Activated CD4-positive, alpha-beta T cell treated with anti-CD3 and anti-CD28 coated beads, Interleukin-2, amount 10 ng/mL, durations not matched to agents 7 days and 5 days (primary cell): ENCODE measurements around the gene TMIGD1. TPM values are rescaled to one million over a fixed set of nuclear protein-coding genes. Genes with fewer than 3 reads are reported as not detected.

Experiments
- CTCF ChIA-PET: fragments of 350-600 bp; sonication (Branson Sonifier 250); formaldehyde crosslinking; loops from one replicate; lab custom pipeline; 2021; ENCODE audit warnings: antibody characterized with exemption; lab: Charles Lee
- POLR2A ChIA-PET: fragments of 350-600 bp; sonication (Branson Sonifier 250); formaldehyde crosslinking; loops from one replicate; lab custom pipeline; 2021; ENCODE audit warnings: antibody characterized with exemption; lab: Charles Lee
- DNase-seq: peaks from one replicate; pipeline ENCODE4 v3.0.0-alpha.2; 2020
- H3K27ac Mint-ChIP-seq: one replicate; pipeline ENCODE4 v1.8.0; 2021; ENCODE audit warnings: mild to moderate bottlenecking, moderate library complexity, mixed read lengths
- H3K27me3 Mint-ChIP-seq: one replicate; pipeline ENCODE4 v1.8.0; 2021; ENCODE audit warnings: mixed read lengths
- H3K36me3 Mint-ChIP-seq: one replicate; pipeline ENCODE4 v1.8.0; 2021; ENCODE audit warnings: low read depth, mixed read lengths
- H3K4me1 Mint-ChIP-seq: one replicate; pipeline ENCODE4 v1.8.0; 2021; ENCODE audit warnings: mixed read lengths
- H3K4me3 Mint-ChIP-seq: one replicate; pipeline ENCODE4 v1.8.0; 2021; ENCODE audit warnings: mild to moderate bottlenecking, moderate library complexity, mixed read lengths
- H3K9me3 Mint-ChIP-seq: one replicate; pipeline ENCODE4 v1.8.0; 2021; ENCODE audit warnings: mixed read lengths
- total RNA-seq, 2 experiments: library from RNA; stranded (reverse); gene quantifications; one replicate each; pipeline ENCODE4 v1.2.3, GENCODE V29; 2021

TMIGD1 gene
- total RNA-seq, 2 experiments from 2014 or later = not detected

GRCh38 chr17:30296499-30297080 lies 37.3 kb downstream of the TMIGD1 start:
- no peaks in the 10 kb centered on the region for H3K36me3 Mint-ChIP-seq
- H3K9me3 Mint-ChIP-seq = peaks cover 5% of the 10 kb centered on the region
- peaks cover 8% of the 10 kb centered on the region for H3K4me1 Mint-ChIP-seq
- CTCF ChIA-PET = interaction anchor here (0.6 kb wide), 1 partner anchor 382 kb away, joined by 7 read pairs; no protein-coding TSS in a partner anchor
- DNase-seq = no peak
- POLR2A ChIA-PET = no interaction called here
- no peak overlapping the region for H3K27ac Mint-ChIP-seq
- no peaks in the 10 kb centered on the region for H3K27me3 Mint-ChIP-seq
- H3K4me3 Mint-ChIP-seq = no peak overlapping the region

- no peak for DNase-seq
- no peaks in the 10 kb centered on the region for H3K27me3 Mint-ChIP-seq
- CTCF ChIA-PET = interaction anchor here (1.3 to 1.9 kb wide), 4 partner anchors 15 to 308 kb away, joined by 3 to 6 read pairs (median 6); partner anchors contain the start of gene TMIGD1
- POLR2A ChIA-PET = no interaction called here
- H3K9me3 Mint-ChIP-seq = no peaks in the 10 kb centered on the region
- peak overlapping the region; percentile 74 for H3K27ac Mint-ChIP-seq
- H3K4me1 Mint-ChIP-seq = peaks cover 23% of the 10 kb centered on the region
- H3K4me3 Mint-ChIP-seq = no peak overlapping the region
- H3K36me3 Mint-ChIP-seq = peaks cover 16% of the 10 kb centered on the region
Observed at GRCh38 chr17:30292286-30292858, 41.5 kb downstream of the TMIGD1 start.

GRCh38 chr17:30291543-30292285 lies 42.1 kb downstream of the TMIGD1 start, which contains the start of gene BLMH:
Gene BLMH, minus strand, starts transcription at chr17:30291944. Its CDS starts 125 bp downstream, at chr17:30291819.
- peak; percentile 80 for DNase-seq
- peak within 1 kb of the TSS; percentile 93 for H3K27ac Mint-ChIP-seq
- CTCF ChIA-PET = interaction anchor here (0.9 to 1.9 kb wide), 5 partner anchors 16 to 309 kb away, joined by 3 to 6 read pairs (median 6); partner anchors contain the start of gene TMIGD1
- H3K4me1 Mint-ChIP-seq = peaks cover 23% of the 10 kb centered on the region
- H3K9me3 Mint-ChIP-seq = no peaks in the 10 kb centered on the region
- no peaks in the 10 kb centered on the region for H3K27me3 Mint-ChIP-seq
- peaks cover 20% of the 10 kb centered on the region for H3K36me3 Mint-ChIP-seq
- POLR2A ChIA-PET = interaction anchor here (0.6 kb wide), 1 partner anchor 119 kb away, joined by 4 read pairs; no protein-coding TSS in a partner anchor
- peak within 1 kb of the TSS; percentile 92 for H3K4me3 Mint-ChIP-seq

- H3K4me1 Mint-ChIP-seq = peaks cover 23% of the 10 kb centered on the region
Observed at GRCh38 chr17:30290696-30291542, 42.9 kb downstream of the TMIGD1 start.

GRCh38 chr17:30290077-30290476 lies 43.8 kb downstream of the TMIGD1 start:
- Mint-ChIP-seq H3K27ac (no peak overlapping the region), H3K36me3 (peaks cover 33% of the 10 kb centered on the region), H3K4me1 (peaks cover 23% of the 10 kb centered on the region), H3K4me3 (peak overlapping the region; percentile 92), H3K9me3 (no peaks in the 10 kb centered on the region), H3K27me3 (no peaks in the 10 kb centered on the region)
- CTCF ChIA-PET = no interaction called here
- DNase-seq = no peak
- POLR2A ChIA-PET = no interaction called here

More at GRCh38 chr17:30290696-30291542, 42.9 kb downstream of the TMIGD1 start:
- no peaks in the 10 kb centered on the region for H3K27me3 Mint-ChIP-seq
- H3K4me3 Mint-ChIP-seq = peak overlapping the region; percentile 92
- H3K27ac Mint-ChIP-seq = peak overlapping the region; percentile 93
- POLR2A ChIA-PET = interaction anchor here (0.6 kb wide), 1 partner anchor 118 kb away, joined by 4 read pairs; no protein-coding TSS in a partner anchor
- DNase-seq = peak; percentile 28
- CTCF ChIA-PET = interaction anchor here (0.9 to 1.9 kb wide), 4 partner anchors 16 to 310 kb away, joined by 3 to 6 read pairs (median 4); no protein-coding TSS in a partner anchor
- peaks cover 26% of the 10 kb centered on the region for H3K36me3 Mint-ChIP-seq
- no peaks in the 10 kb centered on the region for H3K9me3 Mint-ChIP-seq

GRCh38 chr17:30279156-30279555 lies 54.7 kb downstream of the TMIGD1 start:
- H3K4me3 Mint-ChIP-seq = no peak overlapping the region
- ChIA-PET CTCF (interaction anchor here (0.6 to 0.9 kb wide), 3 partner anchors 8 to 117 kb away, joined by 3 to 4 read pairs (median 3); no protein-coding TSS in a partner anchor), POLR2A (no interaction called here)
- no peak overlapping the region for H3K27ac Mint-ChIP-seq
- peaks cover 36% of the 10 kb centered on the region for H3K36me3 Mint-ChIP-seq
- H3K27me3 Mint-ChIP-seq = no peaks in the 10 kb centered on the region
- no peak for DNase-seq
- no peaks in the 10 kb centered on the region for H3K9me3 Mint-ChIP-seq
- H3K4me1 Mint-ChIP-seq = peaks cover 5% of the 10 kb centered on the region

- H3K9me3 Mint-ChIP-seq = no peaks in the 10 kb centered on the region
- H3K36me3 Mint-ChIP-seq = peaks cover 38% of the 10 kb centered on the region
- H3K27me3 Mint-ChIP-seq = no peaks in the 10 kb centered on the region
- no peak overlapping the region for H3K27ac Mint-ChIP-seq
- CTCF ChIA-PET = no interaction called here
- H3K4me3 Mint-ChIP-seq = no peak overlapping the region
- POLR2A ChIA-PET = no interaction called here
- peaks cover 5% of the 10 kb centered on the region for H3K4me1 Mint-ChIP-seq
- DNase-seq = no peak
Observed at GRCh38 chr17:30278032-30278431, 55.8 kb downstream of the TMIGD1 start.

GRCh38 chr17:30275911-30276310 lies 57.9 kb downstream of the TMIGD1 start:
- no peaks in the 10 kb centered on the region for H3K27me3 Mint-ChIP-seq
- no peak overlapping the region for H3K27ac Mint-ChIP-seq
- ChIA-PET POLR2A (no interaction called here), CTCF (no interaction called here)
- no peaks in the 10 kb centered on the region for H3K9me3 Mint-ChIP-seq
- H3K4me1 Mint-ChIP-seq = peaks cover 5% of the 10 kb centered on the region
- peaks cover 50% of the 10 kb centered on the region for H3K36me3 Mint-ChIP-seq
- no peak for DNase-seq
- H3K4me3 Mint-ChIP-seq = no peak overlapping the region

- Mint-ChIP-seq H3K27me3 (no peaks in the 10 kb centered on the region), H3K27ac (no peak overlapping the region), H3K4me3 (no peak overlapping the region), H3K36me3 (peaks cover 51% of the 10 kb centered on the region), H3K4me1 (peaks cover 5% of the 10 kb centered on the region), H3K9me3 (no peaks in the 10 kb centered on the region)
- ChIA-PET CTCF (interaction anchor here (0.6 kb wide), 1 partner anchor 568 kb away, joined by 5 read pairs; no protein-coding TSS in a partner anchor), POLR2A (no interaction called here)
- no peak for DNase-seq
Observed at GRCh38 chr17:30274887-30275286, 59.0 kb downstream of the TMIGD1 start.

GRCh38 chr17:30273373-30273772 lies 60.5 kb downstream of the TMIGD1 start:
- CTCF ChIA-PET = interaction anchor here (0.9 kb wide), 1 partner anchor 9 kb away, joined by 4 read pairs; no protein-coding TSS in a partner anchor

GRCh38 chr17:30271102-30271501 lies 62.8 kb downstream of the TMIGD1 start:
- Mint-ChIP-seq H3K4me3 (no peak overlapping the region), H3K4me1 (peaks cover 5% of the 10 kb centered on the region), H3K27ac (no peak overlapping the region), H3K27me3 (no peaks in the 10 kb centered on the region), H3K9me3 (no peaks in the 10 kb centered on the region), H3K36me3 (peaks cover 56% of the 10 kb centered on the region)
- CTCF ChIA-PET = interaction anchor here (1.2 kb wide), 1 partner anchor 31 kb away, joined by 3 read pairs; no protein-coding TSS in a partner anchor
- DNase-seq = no peak
- POLR2A ChIA-PET = no interaction called here

More at GRCh38 chr17:30273373-30273772, 60.5 kb downstream of the TMIGD1 start:
- Mint-ChIP-seq H3K9me3 (no peaks in the 10 kb centered on the region), H3K4me1 (peaks cover 5% of the 10 kb centered on the region), H3K36me3 (peaks cover 49% of the 10 kb centered on the region), H3K4me3 (no peak overlapping the region), H3K27ac (no peak overlapping the region), H3K27me3 (no peaks in the 10 kb centered on the region)
- no peak for DNase-seq
- POLR2A ChIA-PET = no interaction called here

GRCh38 chr17:30267625-30268024 lies 66.2 kb downstream of the TMIGD1 start:
- no peaks in the 10 kb centered on the region for H3K27me3 Mint-ChIP-seq
- no peak for DNase-seq
- POLR2A ChIA-PET = no interaction called here
- no peak overlapping the region for H3K27ac Mint-ChIP-seq
- H3K36me3 Mint-ChIP-seq = peaks cover 48% of the 10 kb centered on the region
- no peak overlapping the region for H3K4me3 Mint-ChIP-seq
- no peaks in the 10 kb centered on the region for H3K9me3 Mint-ChIP-seq
- CTCF ChIA-PET = no interaction called here
- H3K4me1 Mint-ChIP-seq = no peaks in the 10 kb centered on the region
